22Rv1 (cell line): ENCODE data around the gene ESYT3.

Experiments
- ZFX ChIP-seq: fragments of 450-650 bp; IDR thresholded peaks from 2 replicates; pipeline ENCODE4 v1.6.1; 2017; ENCODE audit warnings: antibody characterized with exemption, borderline replicate concordance
- TF ChIP-seq, protein P1 (sequence below): fragments of 450-650 bp; IDR thresholded peaks from 2 replicates; pipeline ENCODE4 v1.5.1; 2017; ENCODE audit warnings: mild to moderate bottlenecking

DNA sequence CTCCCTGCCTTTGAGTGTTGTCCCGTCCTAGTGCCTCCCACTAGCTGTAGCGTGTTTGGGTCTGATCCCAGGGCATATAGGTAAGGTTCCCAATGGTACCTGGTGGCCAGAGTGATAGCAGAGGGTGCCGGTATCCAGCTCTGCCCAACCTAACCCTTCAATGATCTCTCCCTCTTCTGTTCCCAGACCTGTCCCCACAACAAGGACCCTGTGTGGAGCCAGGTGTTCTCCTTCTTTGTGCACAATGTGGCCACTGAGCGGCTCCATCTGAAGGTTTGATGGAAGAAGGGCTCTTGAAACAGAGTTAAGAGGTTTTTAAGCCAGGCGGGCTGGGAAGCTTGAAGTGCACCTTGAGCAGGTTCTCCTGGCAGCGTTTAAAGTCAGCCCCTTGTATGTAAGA, 35.5 kb downstream of the ESYT3 start:
- TF ChIP-seq, protein P1, sequence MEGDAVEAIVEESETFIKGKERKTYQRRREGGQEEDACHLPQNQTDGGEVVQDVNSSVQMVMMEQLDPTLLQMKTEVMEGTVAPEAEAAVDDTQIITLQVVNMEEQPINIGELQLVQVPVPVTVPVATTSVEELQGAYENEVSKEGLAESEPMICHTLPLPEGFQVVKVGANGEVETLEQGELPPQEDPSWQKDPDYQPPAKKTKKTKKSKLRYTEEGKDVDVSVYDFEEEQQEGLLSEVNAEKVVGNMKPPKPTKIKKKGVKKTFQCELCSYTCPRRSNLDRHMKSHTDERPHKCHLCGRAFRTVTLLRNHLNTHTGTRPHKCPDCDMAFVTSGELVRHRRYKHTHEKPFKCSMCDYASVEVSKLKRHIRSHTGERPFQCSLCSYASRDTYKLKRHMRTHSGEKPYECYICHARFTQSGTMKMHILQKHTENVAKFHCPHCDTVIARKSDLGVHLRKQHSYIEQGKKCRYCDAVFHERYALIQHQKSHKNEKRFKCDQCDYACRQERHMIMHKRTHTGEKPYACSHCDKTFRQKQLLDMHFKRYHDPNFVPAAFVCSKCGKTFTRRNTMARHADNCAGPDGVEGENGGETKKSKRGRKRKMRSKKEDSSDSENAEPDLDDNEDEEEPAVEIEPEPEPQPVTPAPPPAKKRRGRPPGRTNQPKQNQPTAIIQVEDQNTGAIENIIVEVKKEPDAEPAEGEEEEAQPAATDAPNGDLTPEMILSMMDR, result no peak
- no peak for TF ChIP-seq ZFX
